Mucosa of descending colon (tissue), 3 donors: Measurements from ENCODE around the gene CETP. TPM values are rescaled to one million over a fixed set of nuclear protein-coding genes. Genes with fewer than 3 reads are reported as not detected.

Source experiments
- ATAC-seq: fragments of 200-7000 bp; cut with Tn5 transposase; one replicate; pipeline ENCODE4 v1.9.1; 2020; ENCODE audit warnings: mild to moderate bottlenecking, moderate library complexity
- DNase-seq, 3 donors: peaks; one replicate each; pipeline ENCODE4 v3.0.0-alpha.2; 2020
- H3K36me3 ChIP-seq: fragments of 200-600 bp; one replicate; pipeline ENCODE4 v1.8.0; 2021; ENCODE audit warnings: low read depth, mild to moderate bottlenecking
- H3K4me1 ChIP-seq: fragments of 200-600 bp; one replicate; pipeline ENCODE4 v1.8.0; 2021; ENCODE audit warnings: low read depth, mild to moderate bottlenecking
- H3K4me3 ChIP-seq: fragments of 200-600 bp; one replicate; pipeline ENCODE4 v1.8.0; 2021; ENCODE audit warnings: mild to moderate bottlenecking
- H3K9me3 ChIP-seq: fragments of 200-600 bp; one replicate; pipeline ENCODE4 v1.8.0; 2021; ENCODE audit warnings: mild to moderate bottlenecking
- intact Hi-C, 2 donors: fragments of 100-400 bp; cut with DNase I in 1 of 2; cut with micrococcal nuclease in 1 of 2; formaldehyde crosslinking; loops; one replicate each; pipeline versions ENCODE4 v1.11.0 to v1.11.1; 2022; cut with DNase I, micrococcal nuclease
- total RNA-seq, 3 donors: library from RNA; stranded (reverse); fragmentation: NEBNext Ultra II Directional in 2 of 3; extraction: Animal tissue kit (Norgen Biotek cat#: 25700) in 2 of 3; gene quantifications; one replicate each; pipeline versions ENCODE4 v1.2.1 to v1.2.4, GENCODE V29; 2021 to 2023
- TF ChIP-seq, protein P1 (sequence below): fragments of 200-600 bp; IDR thresholded peaks from one replicate; pipeline ENCODE4 v1.8.0; 2022; ENCODE audit warnings: antibody characterized with exemption, mild to moderate bottlenecking
- donor health status: DM: no; HTN: no; CAD: no; lungs with moderate emphysema.
- donor health status: DM: no; HTN: no; CAD: no.
- donor health status: DM: no; HTN: yes; CAD: no.

CETP gene
- total RNA-seq, 3 donors from 2014 or later = 0.22 to 0.35 TPM; not detected in 1

DNA sequence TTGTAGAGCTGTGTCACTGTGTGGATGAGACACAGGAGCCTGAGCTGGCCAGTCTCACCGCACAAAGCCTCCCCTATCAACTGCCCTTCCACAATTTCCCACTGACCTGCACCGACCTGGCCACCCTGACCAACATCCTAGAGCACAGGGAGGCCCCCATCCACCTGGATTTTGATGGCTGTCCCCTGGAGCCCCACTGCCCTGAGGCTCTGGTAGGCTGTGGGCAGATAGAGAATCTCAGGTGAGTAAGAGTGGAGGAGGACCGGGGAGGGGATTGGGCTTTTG lies 65.0 kb downstream of the CETP start:
- TF ChIP-seq, protein P1, sequence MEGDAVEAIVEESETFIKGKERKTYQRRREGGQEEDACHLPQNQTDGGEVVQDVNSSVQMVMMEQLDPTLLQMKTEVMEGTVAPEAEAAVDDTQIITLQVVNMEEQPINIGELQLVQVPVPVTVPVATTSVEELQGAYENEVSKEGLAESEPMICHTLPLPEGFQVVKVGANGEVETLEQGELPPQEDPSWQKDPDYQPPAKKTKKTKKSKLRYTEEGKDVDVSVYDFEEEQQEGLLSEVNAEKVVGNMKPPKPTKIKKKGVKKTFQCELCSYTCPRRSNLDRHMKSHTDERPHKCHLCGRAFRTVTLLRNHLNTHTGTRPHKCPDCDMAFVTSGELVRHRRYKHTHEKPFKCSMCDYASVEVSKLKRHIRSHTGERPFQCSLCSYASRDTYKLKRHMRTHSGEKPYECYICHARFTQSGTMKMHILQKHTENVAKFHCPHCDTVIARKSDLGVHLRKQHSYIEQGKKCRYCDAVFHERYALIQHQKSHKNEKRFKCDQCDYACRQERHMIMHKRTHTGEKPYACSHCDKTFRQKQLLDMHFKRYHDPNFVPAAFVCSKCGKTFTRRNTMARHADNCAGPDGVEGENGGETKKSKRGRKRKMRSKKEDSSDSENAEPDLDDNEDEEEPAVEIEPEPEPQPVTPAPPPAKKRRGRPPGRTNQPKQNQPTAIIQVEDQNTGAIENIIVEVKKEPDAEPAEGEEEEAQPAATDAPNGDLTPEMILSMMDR = no peak
- no peak for DNase-seq
- no peak for ATAC-seq
- Histone ChIP-seq H3K4me3 (no peak overlapping the region), H3K36me3 (peaks cover 3% of the 10 kb centered on the region), H3K9me3 (no peaks in the 10 kb centered on the region), H3K4me1 (no peaks in the 10 kb centered on the region)
- intact Hi-C loops = no loop called here

DNA sequence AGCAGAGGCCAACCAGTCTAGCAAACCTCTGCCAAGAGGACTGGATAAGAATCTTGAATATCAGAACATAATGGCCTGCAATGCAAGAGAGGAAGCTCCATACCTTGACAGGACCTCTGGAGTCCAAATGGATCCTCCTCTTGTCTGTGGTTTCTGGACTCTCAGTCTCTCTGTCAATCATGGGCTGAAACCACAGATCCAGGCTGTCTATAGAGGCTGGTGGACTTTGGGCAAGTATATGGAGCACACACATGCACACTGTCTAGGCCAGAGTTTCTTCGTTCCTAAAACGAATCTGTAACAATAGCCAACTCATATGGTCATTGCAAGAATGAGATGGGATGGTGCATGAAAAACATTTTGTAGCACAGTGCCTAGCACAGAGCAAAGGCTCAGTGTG lies 65.3 kb downstream of the CETP start:
- H3K9me3 ChIP-seq = no peaks in the 10 kb centered on the region
- no peak for ATAC-seq

DNA sequence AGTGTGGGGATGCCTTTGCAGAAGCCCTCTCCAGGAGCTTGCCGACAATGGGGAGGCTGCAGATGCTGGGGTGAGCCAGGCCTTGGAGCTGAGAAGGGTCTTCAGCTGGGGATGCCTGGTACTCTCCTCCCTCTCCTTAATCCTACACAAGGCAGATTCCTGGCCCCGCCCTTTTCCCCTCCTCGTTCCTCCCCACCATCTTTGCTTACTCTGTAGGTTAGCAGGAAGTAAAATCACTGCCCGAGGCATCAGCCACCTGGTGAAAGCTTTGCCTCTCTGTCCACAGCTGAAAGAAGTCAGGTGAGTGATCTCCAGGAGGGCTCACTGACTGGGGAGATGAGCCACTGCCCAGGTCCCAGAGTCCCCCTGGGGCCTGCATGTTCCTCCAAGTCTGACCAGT lies 66.3 kb downstream of the CETP start:
- no peaks in the 10 kb centered on the region for H3K4me1 ChIP-seq
- H3K36me3 ChIP-seq = no peaks in the 10 kb centered on the region
- ATAC-seq (peak; percentile 31), DNase-seq (no peak)
- no peaks in the 10 kb centered on the region for H3K9me3 ChIP-seq
- TF ChIP-seq, protein P1 = no peak
- intact Hi-C loops = no loop called here
- no peak overlapping the region for H3K4me3 ChIP-seq

More for the DNA sequence above, 65.3 kb downstream of the CETP start:
- Histone ChIP-seq H3K36me3 (peaks cover under 1% of the 10 kb centered on the region), H3K4me3 (no peak overlapping the region), H3K4me1 (no peaks in the 10 kb centered on the region)
- TF ChIP-seq, protein P1 = no peak
- no peak for DNase-seq
- intact Hi-C loops = no loop called here

DNA sequence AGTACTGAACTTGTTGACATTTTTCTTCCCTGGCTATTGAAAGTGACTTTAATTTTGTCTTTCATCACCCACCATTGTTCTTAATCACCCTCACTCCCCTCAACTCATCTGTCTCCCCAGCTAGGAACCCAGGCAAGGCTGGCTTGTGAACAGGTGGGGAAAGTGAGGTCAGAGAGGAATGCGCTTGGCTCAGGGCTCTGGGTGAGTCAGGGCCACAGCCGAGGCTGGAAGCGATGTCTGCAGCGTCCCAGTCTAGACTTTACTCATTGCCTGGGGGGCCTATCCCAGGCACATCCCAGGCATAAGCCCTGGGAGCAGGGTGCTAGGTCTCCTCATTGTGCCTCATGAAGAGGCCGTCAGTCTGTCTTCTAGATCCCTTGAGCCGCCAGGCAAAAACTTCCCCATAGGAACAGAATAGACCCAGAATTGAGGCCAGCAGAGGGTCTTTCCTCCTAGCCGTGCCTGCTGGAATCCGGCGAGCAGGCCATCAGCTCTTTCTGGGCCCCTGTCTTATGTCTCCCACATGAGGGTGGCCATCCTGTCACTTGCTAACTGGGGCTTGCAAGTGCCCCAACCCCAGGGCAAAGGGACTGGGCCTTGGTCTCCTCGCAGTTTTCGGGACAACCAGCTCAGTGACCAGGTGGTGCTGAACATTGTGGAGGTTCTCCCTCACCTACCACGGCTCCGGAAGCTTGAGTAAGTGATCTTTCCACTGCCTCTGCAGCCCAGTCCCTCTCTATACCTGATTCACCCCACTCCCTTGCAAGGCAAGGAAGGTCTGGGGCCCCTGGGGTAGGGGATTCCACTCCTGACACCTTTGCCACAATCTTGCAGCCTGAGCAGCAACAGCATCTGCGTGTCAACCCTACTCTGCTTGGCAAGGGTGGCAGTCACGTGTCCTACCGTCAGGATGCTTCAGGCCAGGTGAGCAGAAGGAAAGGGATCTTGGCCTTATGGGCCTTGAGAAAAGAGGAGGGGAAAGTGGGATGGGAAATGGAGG lies 67.7 kb downstream of the CETP start:
- TF ChIP-seq, protein P1 = no peak
- intact Hi-C loops = no loop called here
- ATAC-seq (no peak), DNase-seq (no peak)
- no peaks in the 10 kb centered on the region for H3K9me3 ChIP-seq
- H3K36me3 ChIP-seq = no peaks in the 10 kb centered on the region
- H3K4me1 ChIP-seq = no peaks in the 10 kb centered on the region
- H3K4me3 ChIP-seq = no peak overlapping the region

DNA sequence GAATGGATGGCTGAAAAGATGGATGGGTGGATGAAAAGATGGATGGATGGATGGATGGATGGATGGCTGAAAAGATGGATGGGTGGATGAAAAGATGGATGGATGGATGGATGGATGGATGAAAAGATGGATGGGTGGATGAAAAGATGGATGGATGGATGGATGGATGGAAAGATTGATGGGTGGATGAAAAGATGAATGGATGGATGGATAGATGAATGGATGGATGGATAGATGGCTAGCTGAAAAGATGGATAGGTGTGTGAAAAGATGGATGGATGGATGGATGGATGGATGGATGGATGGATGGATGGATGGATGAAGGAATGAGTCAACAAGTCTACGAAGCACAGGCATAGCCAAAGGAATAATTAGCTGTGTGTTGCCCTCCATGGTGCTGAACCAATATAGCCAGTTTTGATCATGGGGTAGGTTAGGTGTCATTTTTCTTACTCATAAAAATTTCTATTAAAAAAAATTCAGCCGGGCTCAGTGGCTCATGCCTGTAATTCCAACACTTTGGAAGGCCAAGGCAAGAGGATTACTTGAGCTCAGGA lies 68.7 kb downstream of the CETP start:
- TF ChIP-seq, protein P1 = no peak
- ATAC-seq (no peak), DNase-seq (no peak)
- intact Hi-C loops = no loop called here
- H3K4me1 ChIP-seq = no peaks in the 10 kb centered on the region
- H3K36me3 ChIP-seq = no peaks in the 10 kb centered on the region
- H3K4me3 ChIP-seq = no peak overlapping the region
- H3K9me3 ChIP-seq = no peaks in the 10 kb centered on the region
